SU-DHL-6 (cell line): ENCODE measurements around the gene POU3F2.

ENCODE experiments used
- CTCF ChIP-seq: fragments of 200-600 bp; sonication (generic); IDR thresholded peaks from one replicate; pipeline ENCODE4 v1.5.1; 2017; ENCODE audit warnings: antibody characterized with exemption, mild to moderate bottlenecking, low read length, moderate library complexity; ENCODE audit not compliant: insufficient read depth, poor library complexity, severe bottlenecking
- EZH2phosphoT487 ChIP-seq: fragments of 200-600 bp; sonication (generic), shearing (Covaris generic); conservative IDR thresholded peaks from 2 replicates; pipeline ENCODE4 v1.6.1; 2018; ENCODE audit warnings: mild to moderate bottlenecking, antibody characterized with exemption, low read length, moderate library complexity, mixed read lengths

GRCh38 chr6:98828941-98829411 lies 5.4 kb upstream of the POU3F2 start:
- TF ChIP-seq EZH2phosphoT487 (no peak), CTCF (no peak)
